ENCODE data around the gene EPC2.
"Not testable (repeated sequence)": the region's sequence is repeated elsewhere in the genome, so short reads cannot be mapped to it uniquely, and the experiment has no call there.

The EPC2 gene

DNA sequence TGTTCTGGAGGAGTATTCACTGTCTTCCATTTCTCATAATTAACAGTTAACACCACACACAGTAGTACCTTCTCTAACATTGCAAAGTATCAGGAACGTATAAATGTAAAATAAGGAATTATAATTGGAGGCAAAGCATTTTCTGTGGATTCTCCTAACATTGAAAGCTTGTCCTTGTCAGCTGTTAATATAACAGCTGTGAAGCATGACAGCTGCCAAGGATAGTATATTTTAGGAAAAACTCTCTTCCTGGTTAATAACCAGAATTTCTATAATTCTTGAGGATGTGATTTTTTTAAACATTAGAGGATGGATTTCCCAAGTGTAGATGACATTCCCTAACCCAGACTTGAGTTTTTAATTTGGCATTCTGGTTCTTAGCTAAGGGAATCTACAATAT lies 110.3 kb downstream of the EPC2 start:
- Histone ChIP-seq H3K27ac (ENCODE audit: insufficient read depth in 1 of 2, low read depth in 1 of 2, low read length in 2 of 2, poor library complexity in 1 of 2, severe bottlenecking in 2 of 2) (no peak overlapping the region), H3K4me3 (ENCODE audit: control insufficient read depth in 1 of 7, extremely low read depth in 1 of 7, insufficient read depth in 4 of 7, low read depth in 2 of 7, low read length in 6 of 7) (no peak overlapping the region), H3K9me3 (ENCODE audit: control extremely low read depth in 1 of 5, control insufficient read depth in 4 of 5, insufficient read depth in 2 of 5, low read depth in 1 of 5, low read length in 4 of 5) (no peaks in the 10 kb centered on the region), H3K27me3 (replicated peaks in 2 of 5; ENCODE audit: control insufficient read depth in 4 of 5, insufficient read depth in 5 of 5, low read length in 4 of 5) (no peaks in the 10 kb centered on the region), H3K36me3 (ENCODE audit: control insufficient read depth in 4 of 4, insufficient read depth in 4 of 4, low read length in 3 of 4) (peaks cover 6 to 27% (median 18%) of the 10 kb centered on the region in 4 experiments), H3K4me1 (ENCODE audit: control extremely low read depth in 1 of 4, control insufficient read depth in 4 of 4, insufficient read depth in 4 of 4, low read length in 3 of 4) (no peaks in the 10 kb centered on the region)
- POLR2A ChIA-PET = no interaction called here
- CTCF ChIA-PET = no interaction called here
- no peak for DNase-seq
- 100% methylated on average over 1 of the region's 1 CpG for WGBS (ENCODE audit: insufficient coverage)

DNA sequence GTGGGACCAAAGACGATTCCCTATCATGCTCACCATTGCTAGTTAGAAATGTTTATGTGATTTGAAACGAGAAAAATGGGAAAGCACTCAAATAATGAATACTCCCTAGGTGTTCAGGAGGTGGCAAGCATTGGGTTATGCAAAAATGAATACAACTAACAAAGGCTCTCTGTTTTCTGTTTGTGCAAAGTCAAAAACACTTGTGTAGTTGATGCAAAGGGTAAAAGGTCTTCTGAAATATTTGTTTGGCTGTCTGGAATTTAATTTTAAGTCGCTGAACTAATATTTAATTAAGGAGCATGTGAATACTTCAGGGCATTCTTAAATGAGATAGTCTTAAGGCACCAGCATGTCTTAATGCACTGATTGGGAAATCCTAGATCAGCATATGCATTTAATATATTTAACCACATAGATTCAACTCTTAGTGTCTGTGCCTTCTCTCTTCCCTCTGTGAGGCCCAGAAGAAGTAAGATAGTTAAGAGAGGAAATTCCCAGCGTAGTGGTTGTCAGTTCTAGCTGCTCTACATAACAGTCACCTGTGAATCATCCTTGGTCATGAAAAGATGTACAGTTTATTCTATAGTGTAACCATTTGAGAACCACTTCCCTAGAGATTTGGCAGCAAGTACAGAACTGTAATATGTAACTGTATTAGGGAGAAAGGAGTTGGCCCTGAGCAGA lies 111.9 kb downstream of the EPC2 start:
- ChIA-PET CTCF (no interaction called here), POLR2A (no interaction called here)
- H3K4me3 ChIP-seq (ENCODE audit: control insufficient read depth in 1 of 7, extremely low read depth in 1 of 7, insufficient read depth in 4 of 7, low read depth in 2 of 7, low read length in 6 of 7) = no peak overlapping the region
- H3K36me3 ChIP-seq (ENCODE audit: control insufficient read depth in 4 of 4, insufficient read depth in 4 of 4, low read length in 3 of 4) = peaks cover 9 to 27% (median 19%) of the 10 kb centered on the region in 4 experiments
- no peak overlapping the region for H3K27ac ChIP-seq (ENCODE audit: insufficient read depth in 1 of 2, low read depth in 1 of 2, low read length in 2 of 2, poor library complexity in 1 of 2, severe bottlenecking in 2 of 2)
- no peaks in the 10 kb centered on the region for H3K9me3 ChIP-seq (ENCODE audit: control extremely low read depth in 1 of 5, control insufficient read depth in 4 of 5, insufficient read depth in 2 of 5, low read depth in 1 of 5, low read length in 4 of 5)
- no peaks in the 10 kb centered on the region for H3K4me1 ChIP-seq (ENCODE audit: control extremely low read depth in 1 of 4, control insufficient read depth in 4 of 4, insufficient read depth in 4 of 4, low read length in 3 of 4)
- H3K27me3 ChIP-seq (replicated peaks in 2 of 5; ENCODE audit: control insufficient read depth in 4 of 5, insufficient read depth in 5 of 5, low read length in 4 of 5) = no peaks in the 10 kb centered on the region
- DNase-seq = no peak
- WGBS (ENCODE audit: insufficient coverage) = 100% methylated on average over 1 of the region's 4 CpGs

DNA sequence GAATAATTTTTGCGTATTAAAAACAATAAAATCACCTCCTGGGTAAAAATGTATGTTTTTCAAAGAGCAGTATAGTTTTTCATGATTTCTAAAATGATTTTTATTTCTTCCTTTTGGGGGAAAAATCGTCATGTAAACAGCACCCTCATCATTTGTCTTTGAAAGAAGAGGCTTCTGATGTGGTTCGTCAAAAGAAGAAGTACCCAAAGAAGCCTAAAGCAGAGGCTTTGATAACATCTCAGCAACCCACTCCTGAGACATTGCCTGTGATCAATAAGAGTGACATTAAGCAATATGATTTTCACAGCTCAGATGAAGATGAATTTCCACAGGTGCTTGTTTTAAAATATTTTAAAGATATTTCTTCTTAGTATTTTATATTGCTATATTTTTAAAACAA lies 120.3 kb downstream of the EPC2 start:
- Histone ChIP-seq H3K9me3 (ENCODE audit: control extremely low read depth in 1 of 5, control insufficient read depth in 4 of 5, insufficient read depth in 2 of 5, low read depth in 1 of 5, low read length in 4 of 5) (no peaks in the 10 kb centered on the region), H3K4me1 (ENCODE audit: control extremely low read depth in 1 of 4, control insufficient read depth in 4 of 4, insufficient read depth in 4 of 4, low read length in 3 of 4) (no peaks in the 10 kb centered on the region), H3K4me3 (ENCODE audit: control insufficient read depth in 1 of 7, extremely low read depth in 1 of 7, insufficient read depth in 4 of 7, low read depth in 2 of 7, low read length in 6 of 7) (no peak overlapping the region), H3K27ac (ENCODE audit: insufficient read depth in 1 of 2, low read depth in 1 of 2, low read length in 2 of 2, poor library complexity in 1 of 2, severe bottlenecking in 2 of 2) (no peak overlapping the region), H3K27me3 (replicated peaks in 2 of 5; ENCODE audit: control insufficient read depth in 4 of 5, insufficient read depth in 5 of 5, low read length in 4 of 5) (no peaks in the 10 kb centered on the region), H3K36me3 (ENCODE audit: control insufficient read depth in 4 of 4, insufficient read depth in 4 of 4, low read length in 3 of 4) (peaks cover 19 to 33% (median 20%) of the 10 kb centered on the region in 4 experiments)
- peak in 2 of 3 donors; percentile 9 to 19 for DNase-seq
- ChIA-PET POLR2A (no interaction called here), CTCF (no interaction called here)
- WGBS (ENCODE audit: insufficient coverage) = 15% methylated on average over 2 of the region's 3 CpGs

DNA sequence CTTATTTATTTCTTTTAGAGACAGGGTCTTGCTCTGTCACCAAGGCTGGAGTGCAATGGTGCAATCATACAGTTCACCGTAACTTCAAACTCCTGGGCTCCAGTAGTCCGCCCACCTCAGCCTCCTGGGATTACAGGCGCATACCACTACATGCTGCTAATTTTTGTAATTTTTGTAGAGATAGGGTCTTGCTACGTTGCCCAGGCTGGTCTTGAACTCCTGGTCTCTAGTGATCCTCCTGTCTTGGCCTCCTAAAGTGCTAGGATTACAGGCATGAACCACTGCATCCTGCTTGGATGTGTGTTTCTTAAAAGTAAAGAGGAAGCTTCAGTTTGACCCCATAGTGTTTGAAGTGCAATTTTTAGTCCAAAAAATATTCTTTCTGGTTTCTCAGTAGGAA lies 125.5 kb downstream of the EPC2 start:
- POLR2A ChIA-PET = no interaction called here

DNA sequence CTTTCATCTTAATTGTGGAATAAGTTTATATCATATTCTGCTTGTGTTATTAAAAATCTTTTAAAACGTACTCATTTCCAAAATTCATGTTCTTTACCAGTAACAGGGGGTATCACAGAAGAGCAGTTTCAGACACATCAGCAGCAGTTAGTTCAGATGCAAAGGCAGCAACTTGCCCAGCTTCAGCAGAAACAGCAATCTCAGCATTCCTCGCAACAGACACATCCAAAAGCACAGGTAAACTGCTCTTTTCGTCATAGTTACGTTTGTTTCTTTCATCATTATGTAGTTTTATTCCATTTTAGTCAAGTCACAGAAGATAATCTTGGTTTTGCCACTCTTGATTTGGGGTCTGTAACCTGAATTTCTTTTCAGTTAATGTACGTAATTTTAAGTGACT lies 137.0 kb downstream of the EPC2 start:
- Histone ChIP-seq H3K4me1 (ENCODE audit: control extremely low read depth in 1 of 4, control insufficient read depth in 4 of 4, insufficient read depth in 4 of 4, low read length in 3 of 4) (peaks cover 0 to 10% (median 5%) of the 10 kb centered on the region in 4 experiments), H3K27ac (ENCODE audit: insufficient read depth in 1 of 2, low read depth in 1 of 2, low read length in 2 of 2, poor library complexity in 1 of 2, severe bottlenecking in 2 of 2) (no peak overlapping the region), H3K9me3 (ENCODE audit: control extremely low read depth in 1 of 5, control insufficient read depth in 4 of 5, insufficient read depth in 2 of 5, low read depth in 1 of 5, low read length in 4 of 5) (no peaks in the 10 kb centered on the region), H3K4me3 (ENCODE audit: control insufficient read depth in 1 of 7, extremely low read depth in 1 of 7, insufficient read depth in 4 of 7, low read depth in 2 of 7, low read length in 6 of 7) (no peak overlapping the region), H3K27me3 (replicated peaks in 2 of 5; ENCODE audit: control insufficient read depth in 4 of 5, insufficient read depth in 5 of 5, low read length in 4 of 5) (no peaks in the 10 kb centered on the region), H3K36me3 (ENCODE audit: control insufficient read depth in 4 of 4, insufficient read depth in 4 of 4, low read length in 3 of 4) (peaks cover 17 to 40% (median 30%) of the 10 kb centered on the region in 4 experiments)
- WGBS (ENCODE audit: insufficient coverage) = 93% methylated on average over 3 of the region's 5 CpGs
- ChIA-PET CTCF (no interaction called here), POLR2A (no interaction called here)
- DNase-seq = no peak

More for the DNA sequence above, 125.5 kb downstream of the EPC2 start:
- Histone ChIP-seq H3K9me3 (ENCODE audit: control extremely low read depth in 1 of 5, control insufficient read depth in 4 of 5, insufficient read depth in 2 of 5, low read depth in 1 of 5, low read length in 4 of 5) (no peaks in the 10 kb centered on the region), H3K4me1 (ENCODE audit: control extremely low read depth in 1 of 4, control insufficient read depth in 4 of 4, insufficient read depth in 4 of 4, low read length in 3 of 4) (no peaks in the 10 kb centered on the region), H3K4me3 (ENCODE audit: control insufficient read depth in 1 of 7, extremely low read depth in 1 of 7, insufficient read depth in 4 of 7, low read depth in 2 of 7, low read length in 6 of 7) (no peak overlapping the region), H3K36me3 (ENCODE audit: control insufficient read depth in 4 of 4, insufficient read depth in 4 of 4, low read length in 3 of 4) (peaks cover 21 to 47% (median 31%) of the 10 kb centered on the region in 4 experiments), H3K27ac (ENCODE audit: insufficient read depth in 1 of 2, low read depth in 1 of 2, low read length in 2 of 2, poor library complexity in 1 of 2, severe bottlenecking in 2 of 2) (no peak overlapping the region), H3K27me3 (replicated peaks in 2 of 5; ENCODE audit: control insufficient read depth in 4 of 5, insufficient read depth in 5 of 5, low read length in 4 of 5) (no peaks in the 10 kb centered on the region)
- no peak for DNase-seq
- CTCF ChIA-PET = interaction anchor here (1.1 to 2.0 kb wide), 2 partner anchors 9 to 14 kb away, joined by 3 to 5 read pairs; no protein-coding TSS in a partner anchor
- 100% methylated on average over 4 of the region's 4 CpGs for WGBS (ENCODE audit: insufficient coverage)

DNA sequence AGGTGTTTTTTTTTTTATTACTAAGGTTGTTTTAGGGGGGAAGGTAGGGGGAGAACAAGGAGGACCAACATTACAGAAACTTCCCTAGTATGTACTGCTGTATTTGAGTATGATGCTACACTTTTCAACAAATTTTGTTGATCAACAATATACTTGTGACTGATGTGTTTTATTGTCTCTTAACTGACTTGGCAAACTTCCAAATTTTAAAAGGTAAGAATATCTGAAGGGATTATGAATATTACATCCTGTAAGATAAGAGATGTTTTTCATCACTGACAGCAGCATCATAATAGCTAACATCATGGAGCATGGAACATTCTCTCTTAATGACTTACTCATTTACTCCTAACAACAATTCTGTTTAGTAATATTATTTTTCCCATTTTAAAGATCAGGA lies 144.5 kb downstream of the EPC2 start:
- Histone ChIP-seq H3K4me1 (ENCODE audit: control extremely low read depth in 1 of 4, control insufficient read depth in 4 of 4, insufficient read depth in 4 of 4, low read length in 3 of 4) (no peaks in the 10 kb centered on the region), H3K9me3 (ENCODE audit: control extremely low read depth in 1 of 5, control insufficient read depth in 4 of 5, insufficient read depth in 2 of 5, low read depth in 1 of 5, low read length in 4 of 5) (no peaks in the 10 kb centered on the region), H3K36me3 (ENCODE audit: control insufficient read depth in 4 of 4, insufficient read depth in 4 of 4, low read length in 3 of 4) (peaks cover 14 to 27% (median 21%) of the 10 kb centered on the region in 4 experiments), H3K27me3 (replicated peaks in 2 of 5; ENCODE audit: control insufficient read depth in 4 of 5, insufficient read depth in 5 of 5, low read length in 4 of 5) (no peaks in the 10 kb centered on the region), H3K27ac (ENCODE audit: insufficient read depth in 1 of 2, low read depth in 1 of 2, low read length in 2 of 2, poor library complexity in 1 of 2, severe bottlenecking in 2 of 2) (no peak overlapping the region), H3K4me3 (ENCODE audit: control insufficient read depth in 1 of 7, extremely low read depth in 1 of 7, insufficient read depth in 4 of 7, low read depth in 2 of 7, low read length in 6 of 7) (no peak overlapping the region)
- CTCF ChIA-PET = no interaction called here
- POLR2A ChIA-PET = no interaction called here
- DNase-seq = no peak

DNA sequence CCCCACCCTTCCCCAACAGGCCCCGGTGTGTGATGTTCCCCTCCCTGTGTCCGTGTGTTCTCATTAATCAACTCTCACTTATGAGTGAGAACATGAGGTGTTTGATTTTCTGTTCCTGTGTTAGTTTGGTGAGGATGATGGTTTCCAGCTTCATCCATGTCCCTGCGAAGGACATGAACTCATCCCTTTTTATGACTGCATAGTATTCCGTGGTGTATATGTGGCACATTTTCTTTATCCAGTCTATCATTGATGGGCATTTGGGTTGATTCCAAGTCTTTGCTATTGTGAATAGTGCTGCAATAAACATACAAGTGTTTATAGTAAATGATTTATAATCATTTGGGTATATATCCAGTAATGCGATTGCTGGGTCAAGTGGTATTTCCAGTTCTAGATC lies 145.6 kb downstream of the EPC2 start:
- DNase-seq = not testable (repeated sequence)

More for the DNA sequence above, 145.6 kb downstream of the EPC2 start:
- H3K4me1 ChIP-seq (ENCODE audit: control extremely low read depth in 1 of 4, control insufficient read depth in 4 of 4, insufficient read depth in 4 of 4, low read length in 3 of 4); H3K27ac ChIP-seq (ENCODE audit: insufficient read depth in 1 of 2, low read depth in 1 of 2, low read length in 2 of 2, poor library complexity in 1 of 2, severe bottlenecking in 2 of 2); H3K4me3 ChIP-seq (ENCODE audit: control insufficient read depth in 1 of 7, extremely low read depth in 1 of 7, insufficient read depth in 4 of 7, low read depth in 2 of 7, low read length in 6 of 7); H3K27me3 ChIP-seq (replicated peaks in 2 of 5; ENCODE audit: control insufficient read depth in 4 of 5, insufficient read depth in 5 of 5, low read length in 4 of 5); CTCF ChIA-PET; POLR2A ChIA-PET; H3K9me3 ChIP-seq (ENCODE audit: control extremely low read depth in 1 of 5, control insufficient read depth in 4 of 5, insufficient read depth in 2 of 5, low read depth in 1 of 5, low read length in 4 of 5): not testable (repeated sequence)
- H3K36me3 ChIP-seq (ENCODE audit: control insufficient read depth in 4 of 4, insufficient read depth in 4 of 4, low read length in 3 of 4) = peaks cover 3 to 16% (median 10%) of the 10 kb centered on the region in 4 experiments
- WGBS (ENCODE audit: insufficient coverage) = 100% methylated on average over 2 of the region's 5 CpGs

Measured in common myeloid progenitor, CD34-positive (primary cell).